GM12873 (cell line): ENCODE data around the gene DNAH3.

Experiments
- CTCF ChIP-seq: IDR thresholded peaks from 2 replicates; pipeline ENCODE4 v1.5.1; 2012; ENCODE audit warnings: low read depth, mild to moderate bottlenecking, moderate library complexity, low read length, control low read depth; ENCODE audit not compliant: insufficient read depth; ENCODE audit errors: missing control alignments

Gene DNAH3

GRCh38 chr16:21069986-21070385 is 80.7 kb downstream of the DNAH3 start:
- no peak for TF ChIP-seq CTCF

- no peak for TF ChIP-seq CTCF
These were observed 86.4 kb downstream of the DNAH3 start for GRCh38 chr16:21064203-21064602.

GRCh38 chr16:21060027-21060510 is 90.6 kb downstream of the DNAH3 start:
- TF ChIP-seq CTCF, result no peak

- TF ChIP-seq CTCF, result no peak
These were observed 92.8 kb downstream of the DNAH3 start for GRCh38 chr16:21057875-21058274.

- TF ChIP-seq CTCF, result no peak
These were observed 94.2 kb downstream of the DNAH3 start for GRCh38 chr16:21056396-21056795.

- TF ChIP-seq CTCF, result no peak
These were observed 97.1 kb downstream of the DNAH3 start for GRCh38 chr16:21053590-21053989.

GRCh38 chr16:21038197-21038596 is 112.4 kb downstream of the DNAH3 start:
- no peak for TF ChIP-seq CTCF
